ENCODE data around the gene ZNF532. TPM values are rescaled to one million over a fixed set of nuclear protein-coding genes. Genes with fewer than 3 reads are reported as not detected.
A peak's percentile ranks its signal among the peaks of the same experiment; 100 is the strongest.

ZNF532 gene
- total and polyA plus RNA-seq, 2 donors (not counting 3 experiments of a cell fraction or from before 2014, with no cell fraction given) = 42.3 to 70.1 TPM

DNA sequence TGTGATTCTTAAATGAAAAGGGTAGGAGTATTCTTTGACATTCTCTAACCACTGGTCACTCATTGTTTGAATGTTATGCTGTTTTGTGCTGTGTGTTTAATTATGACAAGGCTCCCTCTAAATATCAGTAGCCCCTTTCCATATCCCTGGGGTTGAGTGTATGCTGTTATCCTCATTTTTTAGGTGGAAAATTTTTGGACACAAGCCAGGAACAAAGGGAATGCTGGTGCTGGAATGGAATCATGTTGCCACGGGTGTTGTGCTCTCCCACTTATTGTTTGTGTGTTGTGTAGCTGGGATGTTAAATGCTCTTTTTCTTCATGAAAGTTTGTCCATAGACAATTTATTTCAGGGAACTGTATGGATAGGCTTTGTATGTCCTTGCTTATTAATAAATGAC lies 43.3 kb downstream of the ZNF532 start:
- H2AFZ ChIP-seq (ENCODE audit: low read depth, low read length) = no peak overlapping the region
- intact Hi-C loops (cut with micrococcal nuclease) (no loop called here), dilution Hi-C loops (cut with MboI; ENCODE audit: extremely low pct_ligation_motif_present, low sequenced_read_pairs) (no loop called here)
- no peaks in the 10 kb centered on the region for H3K9me1 ChIP-seq (replicated peaks; ENCODE audit: control insufficient read depth, extremely low read depth, insufficient read depth, low read length)
- POLR2A ChIA-PET = no interaction called here
- H3K27ac ChIP-seq (ENCODE audit: insufficient read depth, low read depth, low read length) = no peak overlapping the region
- H3K9me3 ChIP-seq (replicated peaks; ENCODE audit: control insufficient read depth, insufficient read depth, low read length) = no peaks in the 10 kb centered on the region
- no TSS peak for BruUV-seq (replicated peaks)
- CTCF ChIA-PET = no interaction called here
- H3K4me1 ChIP-seq (ENCODE audit: control insufficient read depth, extremely low read depth, insufficient read depth, low read length) = peaks cover 14% of the 10 kb centered on the region
- no peaks in the 10 kb centered on the region for H3K27me3 ChIP-seq (ENCODE audit: control insufficient read depth in 2 of 2, insufficient read depth in 2 of 2, low read length in 2 of 2)
- TF ChIP-seq POLR2A (IDR thresholded peaks at IDR 0.05; ENCODE audit: low read depth, low read length) (no peak), JUN (IDR thresholded peaks at IDR 0.05; ENCODE audit: borderline replicate concordance, insufficient read depth, insufficient read length, low read depth) (no peak), MYC (IDR thresholded peaks at IDR 0.05; ENCODE audit: low read depth, low read length) (no peak), FOS (IDR thresholded peaks at IDR 0.05; ENCODE audit: borderline replicate concordance, insufficient read depth, low read length) (no peak), POLR2AphosphoS5 (IDR thresholded peaks at IDR 0.05; ENCODE audit: insufficient read depth, low read depth, low read length) (no peak), MAX (IDR thresholded peaks at IDR 0.05; ENCODE audit: insufficient read depth, insufficient read length) (no peak), EZH2 (IDR thresholded peaks at IDR 0.05; ENCODE audit: borderline replicate concordance, low read depth, low read length, severe bottlenecking) (no peak), GATA2 (IDR thresholded peaks at IDR 0.05; ENCODE audit: insufficient read depth, insufficient read length, low read depth, low read length) (no peak), CTCF (IDR thresholded peaks at IDR 0.05; ENCODE audit: extremely low read depth in 1 of 2, insufficient read depth in 1 of 2, low read depth in 1 of 2, low read length in 2 of 2) (no peak)
- DNase-seq (ENCODE audit: low read depth, low spot score) = peak; percentile 33
- no peak for FAIRE-seq
- H3K9ac ChIP-seq (replicated peaks; ENCODE audit: extremely low read depth, insufficient read depth, low read length) = no peak overlapping the region
- no peaks in the 10 kb centered on the region for H3K79me2 ChIP-seq (ENCODE audit: control insufficient read depth, insufficient read depth, low read length)
- H3K36me3 ChIP-seq (ENCODE audit: control insufficient read depth in 2 of 2, extremely low read depth in 1 of 2, insufficient read depth in 2 of 2, low read length in 2 of 2) = peaks cover 0 to 3% of the 10 kb centered on the region in 2 experiments
- H4K20me1 ChIP-seq (replicated peaks; ENCODE audit: control insufficient read depth, extremely low read depth, insufficient read depth, low read length) = no peaks in the 10 kb centered on the region
- no peak overlapping the region for H3K4me3 ChIP-seq (replicated peaks in 1 of 3; ENCODE audit: insufficient read depth in 1 of 3, low read depth in 1 of 3, low read length in 3 of 3)
- H3K4me2 ChIP-seq (ENCODE audit: insufficient read depth, low read length) = no peak overlapping the region
